NOMO-1 treated with DMSO at 0.1 percent for 48 hours (cell line): ENCODE measurements around the gene SRGAP3.
A peak's percentile ranks its signal among the peaks of the same experiment; 100 is the strongest.

Experiments
- DNase-seq: peaks from one replicate; lab custom pipeline; 2025; ENCODE audit not compliant: unreplicated experiment; lab: John Stamatoyannopoulos, UW

SRGAP3 gene

GRCh38 chr3:9180764-9181117 is 68.7 kb downstream of the SRGAP3 start:
- no peak for DNase-seq

GRCh38 chr3:9179826-9180763 is 69.4 kb downstream of the SRGAP3 start:
- DNase-seq, result peak; percentile 58

GRCh38 chr3:9178697-9179096 is 70.7 kb downstream of the SRGAP3 start:
- DNase-seq, result no peak

- no peak for DNase-seq
Measured at GRCh38 chr3:9175421-9175820, 74.0 kb downstream of the SRGAP3 start.

GRCh38 chr3:9173445-9173844 is 76.0 kb downstream of the SRGAP3 start:
- no peak for DNase-seq

- DNase-seq, result no peak
Measured at GRCh38 chr3:9172851-9173321, 76.6 kb downstream of the SRGAP3 start.

GRCh38 chr3:9170851-9171160 is 78.6 kb downstream of the SRGAP3 start:
- no peak for DNase-seq

GRCh38 chr3:9169956-9170850 is 79.2 kb downstream of the SRGAP3 start:
- no peak for DNase-seq

- DNase-seq, result no peak
Measured at GRCh38 chr3:9169326-9169725, 80.1 kb downstream of the SRGAP3 start.

GRCh38 chr3:9168241-9168741 is 81.2 kb downstream of the SRGAP3 start:
- DNase-seq, result no peak

- DNase-seq, result no peak
Measured at GRCh38 chr3:9167222-9167621, 82.2 kb downstream of the SRGAP3 start.

GRCh38 chr3:9165421-9165820 is 84.0 kb downstream of the SRGAP3 start:
- no peak for DNase-seq

- no peak for DNase-seq
Measured at GRCh38 chr3:9163289-9163688, 86.2 kb downstream of the SRGAP3 start.

GRCh38 chr3:9161811-9162210 is 87.6 kb downstream of the SRGAP3 start:
- no peak for DNase-seq

GRCh38 chr3:9161298-9161697 is 88.1 kb downstream of the SRGAP3 start:
- DNase-seq, result no peak

GRCh38 chr3:9158865-9159630 is 90.4 kb downstream of the SRGAP3 start:
- DNase-seq, result no peak

GRCh38 chr3:9157651-9158362 is 91.6 kb downstream of the SRGAP3 start:
- no peak for DNase-seq

GRCh38 chr3:9156604-9157003 is 92.8 kb downstream of the SRGAP3 start:
- no peak for DNase-seq

- no peak for DNase-seq
Measured at GRCh38 chr3:9155028-9155427, 94.4 kb downstream of the SRGAP3 start.

- no peak for DNase-seq
Measured at GRCh38 chr3:9153904-9154619, 95.4 kb downstream of the SRGAP3 start.
